GM19463 (cell line): ENCODE measurements around the gene MARCHF3.
"Not testable (repeated sequence)": the region's sequence is repeated elsewhere in the genome, so short reads cannot be mapped to it uniquely, and the experiment has no call there.

ENCODE experiments used
- ATAC-seq: cut with Tn5 transposase; IDR thresholded peaks from one replicate; pipeline ENCODE4 v1.9.1; 2021; ENCODE audit warnings: mild to moderate bottlenecking, moderate library complexity; ENCODE audit not compliant: unreplicated experiment

Gene MARCHF3, protein sequence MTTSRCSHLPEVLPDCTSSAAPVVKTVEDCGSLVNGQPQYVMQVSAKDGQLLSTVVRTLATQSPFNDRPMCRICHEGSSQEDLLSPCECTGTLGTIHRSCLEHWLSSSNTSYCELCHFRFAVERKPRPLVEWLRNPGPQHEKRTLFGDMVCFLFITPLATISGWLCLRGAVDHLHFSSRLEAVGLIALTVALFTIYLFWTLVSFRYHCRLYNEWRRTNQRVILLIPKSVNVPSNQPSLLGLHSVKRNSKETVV

DNA sequence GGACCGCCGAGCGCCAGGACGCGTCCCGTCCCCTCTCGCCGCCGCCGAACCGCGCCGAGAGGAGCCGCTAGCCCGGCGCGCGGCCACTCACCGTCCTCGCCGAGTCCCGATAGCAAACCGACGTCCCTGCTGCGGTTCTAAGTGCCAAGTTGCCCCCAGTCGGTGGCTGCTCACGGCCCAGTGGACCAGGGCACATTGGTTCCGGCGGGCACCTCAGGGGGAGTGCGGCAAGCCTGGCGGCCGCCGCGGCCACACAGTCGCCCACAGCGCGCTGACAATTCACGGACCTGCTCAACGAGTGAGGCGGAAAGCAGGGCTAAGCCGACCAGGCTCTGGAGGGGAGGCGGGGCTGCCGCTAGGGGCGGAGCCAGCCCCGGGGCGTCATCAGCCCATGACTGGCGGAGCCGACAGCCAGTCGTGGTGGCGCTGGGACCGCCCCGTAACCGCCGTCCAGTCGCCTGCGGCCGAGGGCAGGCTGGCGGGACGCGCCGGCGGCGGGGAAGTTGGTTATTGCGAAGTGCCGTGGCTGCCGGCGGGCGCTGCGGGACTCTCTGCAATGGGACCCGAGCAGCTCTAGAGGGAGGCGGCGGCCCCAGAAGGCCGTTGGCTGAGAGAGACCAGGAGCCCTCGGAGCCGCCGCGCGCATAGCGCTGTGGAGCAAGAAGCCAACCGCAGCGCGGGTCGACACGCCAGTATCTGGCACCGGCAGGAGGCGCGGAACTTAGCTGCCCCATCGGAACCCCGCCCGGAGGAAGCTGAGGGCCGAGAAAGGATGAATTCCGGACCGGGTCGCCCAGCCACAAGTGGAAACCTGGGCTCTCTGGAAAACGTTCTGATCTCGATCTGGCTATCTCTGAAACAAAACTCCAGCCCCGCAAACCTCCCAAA is at the start of gene MARCHF3:
Gene MARCHF3, minus strand, starts transcription at position 300 of the 888 bp plus-strand sequence. CDS start 112,387 bp downstream, outside the sequence.
- peak; percentile 89 for ATAC-seq

DNA sequence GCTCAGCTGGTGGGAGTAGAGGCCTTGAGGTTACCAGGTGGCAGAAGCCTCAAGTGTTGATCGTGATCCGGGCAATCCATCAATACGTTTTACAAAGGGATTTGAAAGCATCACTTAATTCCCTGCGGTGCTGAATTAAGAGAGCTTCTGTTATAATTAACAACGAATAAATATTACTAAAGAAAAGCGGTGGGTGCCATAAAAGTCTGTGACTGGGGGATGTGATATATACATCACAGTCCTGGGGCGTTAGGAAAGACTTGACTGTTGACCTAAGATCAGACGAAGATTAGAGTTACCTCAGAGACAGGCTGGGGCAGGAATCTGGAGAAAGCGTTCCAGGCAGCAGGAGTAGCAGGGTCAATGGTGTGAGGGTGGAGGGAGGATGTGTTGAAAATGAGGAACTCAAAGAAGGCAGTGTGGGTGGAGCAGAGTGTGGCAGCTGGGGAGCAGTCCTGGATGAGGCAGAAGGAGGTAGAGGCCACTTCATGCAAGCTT is 49.7 kb upstream of the MARCHF3 start:
- no peak for ATAC-seq

DNA sequence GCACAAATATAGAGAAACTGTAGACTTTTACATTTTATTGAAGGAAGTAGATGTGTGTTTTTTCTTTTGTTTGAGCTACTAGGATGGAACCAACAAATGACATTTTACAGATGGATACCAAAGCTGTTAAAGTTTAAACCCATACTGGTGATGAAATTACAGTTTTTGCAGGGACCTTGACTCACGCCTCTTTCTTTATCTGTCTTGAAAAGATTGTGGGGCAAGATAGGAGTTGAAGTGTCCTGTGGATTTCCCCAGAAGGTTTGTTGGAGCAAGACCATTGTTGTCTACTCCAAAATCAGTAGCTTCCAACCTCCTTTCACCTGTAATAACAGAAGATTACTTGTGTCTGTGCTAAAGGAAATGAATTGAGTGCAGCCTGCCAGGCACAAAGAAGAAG is 47.0 kb upstream of the MARCHF3 start:
- no peak for ATAC-seq

DNA sequence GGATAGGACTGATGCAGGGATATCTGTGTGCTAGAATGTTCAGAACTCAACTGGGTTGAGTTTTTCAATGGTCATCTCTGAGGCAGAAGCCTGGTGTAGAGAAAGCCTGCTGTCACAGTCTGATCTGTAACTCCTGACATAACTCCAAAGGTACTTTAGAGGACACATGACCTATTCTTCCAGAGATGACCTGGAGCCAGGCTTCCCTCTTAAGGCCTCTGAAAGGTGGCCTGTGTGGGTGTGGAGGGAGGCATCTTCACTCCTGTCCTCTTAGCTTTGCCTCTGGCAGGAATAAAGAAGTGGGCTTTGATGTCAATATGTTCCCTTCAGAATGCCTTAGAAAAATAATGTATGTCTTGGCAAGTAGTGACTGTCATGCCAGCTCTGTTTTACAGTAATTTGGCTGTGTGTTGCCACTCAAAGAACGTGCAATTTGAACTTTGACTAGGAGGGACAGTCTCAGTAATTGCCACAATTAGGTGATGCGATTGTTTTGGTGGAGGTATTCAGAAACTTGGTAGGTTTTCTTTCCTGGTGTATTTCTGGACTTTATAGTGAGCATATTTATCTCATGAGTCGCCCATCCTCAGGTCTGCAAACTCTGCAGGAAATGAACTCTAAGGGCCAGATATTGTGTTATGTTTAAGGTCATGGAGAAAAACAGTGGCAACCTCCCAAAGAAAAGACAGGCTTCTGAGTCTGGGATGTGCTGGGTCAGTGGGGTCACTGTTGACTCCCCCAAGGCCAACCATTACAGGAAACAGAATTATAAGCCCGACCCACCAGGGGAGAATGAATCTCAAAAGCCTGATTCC is 46.2 kb upstream of the MARCHF3 start:
- ATAC-seq: no peak

- ATAC-seq: no peak
Observed at GRCh38 chr5:127074466-127074865, 44.1 kb upstream of the MARCHF3 start.

GRCh38 chr5:127072861-127073846 is 42.8 kb upstream of the MARCHF3 start, which contains the start of gene C5orf63:
Gene C5orf63, minus strand, starts transcription at chr5:127073502. Its CDS starts 14,507 bp downstream, at chr5:127058995.
- peak; percentile 99 for ATAC-seq

DNA sequence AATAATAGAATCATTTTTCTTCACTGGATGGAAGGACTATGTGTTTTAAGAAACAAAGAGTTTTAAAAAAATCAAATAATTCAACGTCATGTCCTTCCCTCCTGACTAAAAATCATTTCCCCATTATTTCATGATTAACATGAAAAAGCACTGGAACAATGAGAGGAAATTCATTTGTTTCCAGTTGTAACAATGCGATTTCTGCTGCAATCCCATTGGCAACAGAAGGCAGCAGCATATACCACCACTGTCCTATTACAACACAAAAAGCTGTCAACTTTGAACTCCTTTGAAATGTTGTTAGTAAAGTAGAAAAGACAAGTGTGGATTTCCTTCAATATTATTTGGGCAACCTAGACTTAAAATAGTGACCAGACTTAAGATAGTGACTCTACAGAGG is 39.9 kb upstream of the MARCHF3 start:
- ATAC-seq: no peak

- ATAC-seq: no peak
Observed at GRCh38 chr5:127068493-127069214, 38.3 kb upstream of the MARCHF3 start.

DNA sequence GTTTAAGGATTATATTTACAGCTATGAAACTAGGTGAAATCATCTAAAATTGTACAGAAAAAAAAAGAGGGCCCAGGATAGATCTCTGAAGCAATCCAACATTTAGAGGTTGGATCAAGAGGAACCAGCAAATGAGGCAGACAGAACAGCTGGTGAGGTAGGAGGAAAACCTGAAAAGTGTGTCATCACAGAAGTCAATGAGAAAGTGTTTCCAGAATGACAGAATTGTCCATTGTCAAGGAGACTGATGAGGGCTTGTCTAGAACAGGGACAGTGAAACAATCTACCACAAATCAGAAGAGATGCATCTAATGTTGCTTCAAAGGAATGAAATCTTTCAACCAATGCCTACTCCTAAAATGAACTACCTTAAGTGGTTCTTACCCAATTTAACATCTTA is 36.4 kb upstream of the MARCHF3 start:
- no peak for ATAC-seq

GRCh38 chr5:127064253-127064840 is 34.0 kb upstream of the MARCHF3 start:
- no peak for ATAC-seq

DNA sequence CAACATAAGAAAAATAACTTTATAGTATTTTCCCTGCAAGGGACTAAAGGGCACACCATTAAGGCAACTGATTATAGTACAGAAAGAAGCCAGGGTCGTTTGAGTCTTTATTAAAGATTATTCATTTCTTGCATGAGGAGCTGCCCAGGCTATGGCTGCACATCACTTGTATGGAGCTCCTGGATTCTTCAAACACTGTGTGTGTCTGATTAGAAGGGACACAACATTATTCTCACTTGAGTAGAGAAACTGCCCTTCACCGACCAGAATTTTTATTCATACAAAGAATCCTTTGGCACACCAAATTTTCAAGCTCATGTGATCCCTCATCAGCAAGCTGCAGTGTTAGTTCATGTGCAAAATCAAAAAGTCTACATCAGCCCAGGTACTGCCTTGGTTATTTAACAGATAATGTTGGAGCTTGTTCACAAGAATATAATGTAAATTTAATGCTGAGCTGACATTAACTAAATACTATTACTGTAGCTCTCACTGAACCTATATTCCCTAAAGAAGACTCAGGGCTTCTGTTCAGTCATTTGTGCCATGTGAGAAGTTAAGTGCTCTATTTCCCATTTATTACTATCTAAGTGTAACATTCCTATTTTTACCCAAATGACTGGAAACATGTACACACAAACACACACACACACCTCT is 33.0 kb upstream of the MARCHF3 start:
- ATAC-seq: no peak

DNA sequence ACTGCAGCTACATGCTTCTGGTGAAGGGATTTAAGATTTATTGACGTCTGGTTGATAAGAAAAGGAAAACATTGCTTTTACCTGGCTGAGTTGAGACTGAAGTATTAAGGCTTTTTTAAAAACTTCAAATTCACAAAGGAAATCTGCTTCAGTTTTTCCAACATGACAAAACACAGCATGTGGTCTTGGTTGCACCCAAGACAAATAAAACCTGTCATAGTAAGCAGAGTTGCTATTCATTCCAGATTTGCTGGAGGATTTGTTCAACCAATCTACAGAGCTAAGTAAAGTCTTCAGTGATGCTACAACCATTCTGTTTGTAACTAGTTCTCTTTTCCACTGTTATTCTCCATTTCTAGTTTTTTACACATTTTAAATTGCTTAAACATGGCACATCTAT is 31.6 kb upstream of the MARCHF3 start:
- ATAC-seq: no peak

- ATAC-seq: no peak
Observed at GRCh38 chr5:127061537-127061936, 31.2 kb upstream of the MARCHF3 start.

- no peak for ATAC-seq
Observed at GRCh38 chr5:127060470-127060985, 30.2 kb upstream of the MARCHF3 start.

GRCh38 chr5:127056896-127057295 is 26.5 kb upstream of the MARCHF3 start:
- ATAC-seq: no peak

DNA sequence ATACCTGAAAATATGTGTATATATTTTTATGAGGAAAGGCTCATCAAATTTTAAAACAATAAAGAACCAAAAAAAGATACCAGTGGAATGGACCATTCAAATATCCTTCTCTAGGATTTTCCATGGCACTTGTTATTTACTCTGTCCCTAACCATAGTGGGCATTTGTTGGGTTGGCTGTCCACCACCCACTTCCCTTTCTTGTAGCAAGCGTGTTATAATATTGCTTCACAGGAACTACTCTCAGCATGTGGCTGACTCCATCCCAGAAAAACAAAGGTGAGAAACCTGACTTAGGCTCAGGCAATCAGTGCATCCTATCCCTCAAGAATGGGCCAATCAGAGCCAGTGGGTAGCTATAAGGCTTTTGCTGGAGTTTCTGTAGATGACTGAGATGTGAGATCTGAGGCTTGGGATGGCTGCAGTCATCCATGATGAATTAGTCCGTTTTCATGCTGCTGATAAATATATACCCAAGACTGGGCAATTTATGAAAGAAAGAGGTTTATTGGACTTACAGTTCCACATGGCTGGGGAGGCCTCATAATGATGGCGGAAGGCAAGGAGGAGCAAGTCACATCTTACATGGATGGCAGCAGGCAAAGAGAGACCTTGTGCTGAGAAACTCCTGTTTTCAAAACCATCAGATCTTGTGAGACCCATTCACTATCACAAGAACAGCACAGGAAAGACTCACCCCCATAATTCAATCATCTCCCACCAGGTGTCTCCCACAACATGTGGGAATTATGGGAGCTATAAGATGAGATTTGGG is 25.7 kb upstream of the MARCHF3 start:
- ATAC-seq: no peak

GRCh38 chr5:127053551-127053950 is 23.2 kb upstream of the MARCHF3 start:
- ATAC-seq: not testable (repeated sequence)
